ENCODE data around the gene HLF.

HLF gene

DNA sequence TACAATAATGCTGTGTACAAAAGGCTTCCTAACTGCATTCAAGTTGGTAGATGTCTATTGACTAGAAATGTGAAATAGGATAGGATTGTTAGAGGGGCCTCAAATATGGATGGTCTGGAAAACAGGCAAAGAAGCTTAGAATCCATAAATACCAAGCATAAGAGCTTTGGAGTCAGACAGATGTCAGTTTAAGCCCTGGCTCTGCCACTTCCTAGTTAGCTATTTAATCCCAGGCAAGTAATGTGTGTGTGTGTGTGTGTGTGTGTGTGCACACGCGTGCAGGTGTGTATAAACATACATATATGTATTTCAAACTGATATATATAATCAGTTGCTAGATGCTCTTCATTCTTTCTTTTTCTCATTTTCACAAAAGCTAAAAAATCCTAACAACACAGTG, 90.2 kb downstream of the HLF start:
- no peak for DNase-seq (ENCODE audit: low read depth in 2 of 2)

DNA sequence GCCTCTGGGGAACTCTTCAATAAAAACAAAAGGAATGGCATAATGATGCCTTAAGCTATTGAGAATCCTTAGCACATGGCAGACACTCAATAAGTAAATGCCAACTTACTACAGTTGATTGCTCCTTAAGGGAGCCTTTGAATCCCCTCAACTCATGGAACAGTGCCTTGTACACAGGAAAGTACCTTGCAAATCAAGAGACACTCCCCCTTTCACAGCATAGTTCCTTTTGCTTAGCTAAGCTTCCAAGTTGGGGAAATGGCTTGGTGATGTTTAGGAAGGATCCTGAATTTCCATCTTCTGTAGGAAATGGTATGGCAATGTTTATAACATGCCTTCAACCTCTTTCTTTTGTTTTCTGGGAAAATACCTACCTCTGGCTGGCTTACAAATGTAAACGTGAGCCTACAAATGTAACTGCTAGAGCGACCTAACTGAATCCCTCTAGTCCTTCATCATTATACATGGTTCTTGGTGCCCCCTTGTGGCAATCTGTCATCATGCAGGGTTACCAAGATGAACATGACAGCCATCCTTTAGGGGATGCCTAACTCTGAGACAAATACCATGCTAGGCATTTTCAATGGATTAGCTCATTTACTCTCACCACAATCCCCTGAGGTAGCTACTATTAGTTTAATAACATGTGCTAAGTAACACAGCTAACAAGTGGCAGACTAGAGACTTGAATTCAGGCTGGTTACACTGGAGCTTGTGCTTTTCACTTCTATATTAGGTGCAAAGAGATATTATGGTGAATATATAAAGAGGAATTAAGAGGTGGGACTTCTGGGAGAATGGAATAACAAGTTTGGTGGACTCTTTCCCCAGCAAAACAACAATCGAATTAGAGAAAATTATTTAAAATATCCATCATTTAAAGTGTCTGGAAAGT, 91.9 kb downstream of the HLF start:
- peak; percentile 9 to 34 for DNase-seq (ENCODE audit: low read depth in 2 of 2)

- no peak for DNase-seq (ENCODE audit: low read depth in 2 of 2)
These were observed 96.2 kb downstream of the HLF start for GRCh38 chr17:55360971-55361370.

- no peak for DNase-seq (ENCODE audit: low read depth in 2 of 2)
These were observed 98.3 kb downstream of the HLF start for GRCh38 chr17:55363033-55363432.

GRCh38 chr17:55366020-55366481, 101.3 kb downstream of the HLF start:
- no peak for DNase-seq (ENCODE audit: low read depth in 2 of 2)

GRCh38 chr17:55368706-55369105, 103.9 kb downstream of the HLF start:
- DNase-seq (ENCODE audit: low read depth in 2 of 2) = no peak
